PC-9 (cell line): ENCODE data around the gene CALD1. TPM values are rescaled to one million over a fixed set of nuclear protein-coding genes. Genes with fewer than 3 reads are reported as not detected.

Source experiments
- BruUV-seq: library from RNA; stranded (reverse); fragments of 400-500 nt; replicated peaks from 2 replicates; lab custom pipeline; 2021; lab: Mats Ljungman, UMichigan
- CTCF ChIA-PET: fragments of 300-600 bp; sonication (Branson Sonifier 250); formaldehyde crosslinking; loops from one replicate; lab custom pipeline; 2022; ENCODE audit warnings: antibody characterized with exemption; lab: Charles Lee
- POLR2A ChIA-PET: fragments of 300-600 bp; sonication (Branson Sonifier 250); formaldehyde crosslinking; loops from one replicate; lab custom pipeline; 2022; ENCODE audit warnings: antibody characterized with exemption; ENCODE audit not compliant: unreplicated experiment; lab: Charles Lee
- DNase-seq, 2 experiments: peaks; one replicate each; pipeline versions ENCODE4 v3.0.0 to v3.0.0-alpha.2; 2015 to 2022; ENCODE audit warnings: mixed read lengths in 1 of 2
- H2AFZ ChIP-seq: fragments of 200-600 bp; sonication (generic); 2 replicates; pipeline ENCODE4 v1.8.1; 2017; ENCODE audit warnings: antibody characterized with exemption
- H3F3A ChIP-seq: fragments of 200-600 bp; sonication (generic); 2 replicates; pipeline ENCODE4 v1.8.1; 2017; ENCODE audit warnings: antibody characterized with exemption, mild to moderate bottlenecking, low read depth; ENCODE audit not compliant: insufficient read depth
- H3K27ac ChIP-seq: fragments of 200-600 bp; sonication (generic); 2 replicates; pipeline ENCODE4 v1.6.1; 2016; ENCODE audit warnings: mixed run types
- H3K27me3 ChIP-seq: fragments of 200-600 bp; sonication (generic); 2 replicates; pipeline ENCODE4 v1.6.1; 2016; ENCODE audit warnings: low read depth, mixed run types; ENCODE audit not compliant: insufficient read depth
- H3K36me3 ChIP-seq: fragments of 200-600 bp; sonication (generic); 2 replicates; pipeline ENCODE4 v1.6.1; 2016; ENCODE audit warnings: low read depth, mixed run types
- H3K4me1 ChIP-seq: fragments of 200-600 bp; sonication (generic); replicated peaks from 2 replicates; pipeline ENCODE4 v1.6.1; 2016; ENCODE audit warnings: mixed run types; ENCODE audit not compliant: insufficient read depth
- H3K4me2 ChIP-seq: fragments of 200-600 bp; sonication (generic); 2 replicates; pipeline ENCODE4 v1.6.1; 2017; ENCODE audit warnings: mixed run types
- H3K4me3 ChIP-seq: fragments of 200-600 bp; sonication (generic); 2 replicates; pipeline ENCODE4 v1.6.1; 2016; ENCODE audit warnings: mixed run types
- H3K79me2 ChIP-seq: fragments of 200-600 bp; sonication (generic); 2 replicates; pipeline ENCODE4 v1.6.1; 2017; ENCODE audit warnings: low read depth, mixed run types
- H3K9me2 ChIP-seq: fragments of 200-600 bp; sonication (generic); 2 replicates; pipeline ENCODE4 v1.8.1; 2017; ENCODE audit warnings: mild to moderate bottlenecking; ENCODE audit not compliant: insufficient read depth
- H3K9me3 ChIP-seq: fragments of 200-600 bp; sonication (generic); 2 replicates; pipeline ENCODE4 v1.8.1; 2016; ENCODE audit warnings: low read depth; ENCODE audit not compliant: insufficient read depth
- H4K20me1 ChIP-seq: fragments of 200-600 bp; sonication (generic); 2 replicates; pipeline ENCODE4 v1.8.1; 2017; ENCODE audit not compliant: insufficient read depth
- CTCF ChIP-seq: fragments of 200-600 bp; sonication (generic); conservative IDR thresholded peaks from 2 replicates; pipeline ENCODE4 v1.6.1; 2017; ENCODE audit warnings: mixed run types, antibody characterized with exemption, mild to moderate bottlenecking, moderate library complexity
- EZH2 ChIP-seq: fragments of 200-600 bp; sonication (generic); IDR thresholded peaks from 2 replicates; pipeline ENCODE4 v1.8.0; 2017; ENCODE audit warnings: antibody characterized with exemption, low read depth
- intact Hi-C: fragments of 100-400 bp; cut with micrococcal nuclease; formaldehyde crosslinking; loops from one replicate; pipeline ENCODE4 v1.10.0; 2022; ENCODE audit not compliant: unreplicated experiment
- total RNA-seq: library from RNA; stranded (reverse); gene quantifications from 2 replicates; pipeline ENCODE4 v1.2.3, GENCODE V29; 2021

Gene CALD1
- total RNA-seq, 1 experiment from 2014 or later, result 84.4 TPM

GRCh38 chr7:134772401-134772800 is 7.0 kb upstream of the CALD1 start:
- TF ChIP-seq CTCF, result no peak
- no peak for TF ChIP-seq EZH2
- Histone ChIP-seq H3K4me3 (no peak overlapping the region), H3K9me2 (no peaks in the 10 kb centered on the region), H3K36me3 (no peaks in the 10 kb centered on the region), H3K27ac (no peak overlapping the region), H3F3A (no peaks in the 10 kb centered on the region), H4K20me1 (no peaks in the 10 kb centered on the region), H3K79me2 (no peaks in the 10 kb centered on the region), H2AFZ (no peak overlapping the region), H3K4me1 (peaks cover 6% of the 10 kb centered on the region; the same call in 1 of the 2 replicates), H3K9me3 (no peaks in the 10 kb centered on the region), H3K4me2 (no peak overlapping the region), H3K27me3 (no peaks in the 10 kb centered on the region)
- no peak for DNase-seq
- ChIA-PET POLR2A (no interaction called here), CTCF (no interaction called here)
- no TSS peak for BruUV-seq
- intact Hi-C loops, result no loop called here

DNA sequence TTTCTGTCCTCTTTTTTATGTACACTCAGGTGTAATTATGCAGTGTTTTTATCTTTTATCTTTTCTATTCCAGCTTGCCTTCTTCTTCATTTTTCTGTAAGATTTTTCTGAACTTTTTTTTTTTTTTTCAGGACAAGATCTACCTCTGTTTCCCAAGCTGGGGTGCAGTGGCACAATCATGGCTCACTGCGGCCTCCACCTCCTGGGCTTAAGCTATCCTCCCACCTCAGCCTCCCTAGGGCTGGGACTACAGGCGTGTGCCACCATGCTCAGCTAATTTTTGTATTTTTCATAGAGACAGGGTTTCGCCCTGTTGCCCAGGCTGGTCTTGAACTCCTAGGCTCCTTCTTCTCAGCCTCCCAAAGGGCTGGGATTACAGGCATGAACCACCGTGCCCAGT is 6.3 kb upstream of the CALD1 start:
- Histone ChIP-seq H3K79me2 (no peaks in the 10 kb centered on the region), H3F3A (no peaks in the 10 kb centered on the region), H2AFZ (no peak overlapping the region), H3K9me3 (no peaks in the 10 kb centered on the region), H3K27ac (no peak overlapping the region), H3K4me3 (no peak overlapping the region), H3K9me2 (no peaks in the 10 kb centered on the region), H3K4me2 (no peak overlapping the region), H3K36me3 (no peaks in the 10 kb centered on the region), H3K27me3 (no peaks in the 10 kb centered on the region), H4K20me1 (no peaks in the 10 kb centered on the region), H3K4me1 (peaks cover 9% of the 10 kb centered on the region)
- no peak for DNase-seq
- intact Hi-C loops, result no loop called here
- TF ChIP-seq CTCF (no peak), EZH2 (no peak)
- ChIA-PET CTCF (no interaction called here), POLR2A (no interaction called here)
- no TSS peak for BruUV-seq

DNA sequence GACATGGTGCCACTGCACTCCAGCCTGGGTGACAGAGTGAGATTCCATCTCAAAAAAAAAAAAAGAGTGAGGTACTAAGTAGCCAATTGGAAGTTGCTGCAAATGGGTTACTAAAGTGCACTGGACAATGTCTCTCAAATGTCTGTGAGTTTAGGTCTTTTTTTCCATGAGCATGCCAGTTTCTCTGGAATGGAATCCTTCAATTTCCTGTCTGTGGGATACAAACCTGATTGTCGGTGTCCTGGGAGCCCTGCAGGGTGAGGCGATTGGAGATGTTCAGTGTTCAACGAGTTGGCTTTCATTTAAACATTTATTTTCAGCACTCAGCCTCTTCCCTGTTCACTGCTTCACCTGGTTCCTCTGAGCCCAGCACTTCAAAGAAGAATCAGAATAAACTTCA is 5.3 kb upstream of the CALD1 start:
- no peak for TF ChIP-seq EZH2
- no peak for TF ChIP-seq CTCF
- ChIA-PET POLR2A (no interaction called here), CTCF (no interaction called here)
- no peaks in the 10 kb centered on the region for H3K36me3 ChIP-seq
- H3K79me2 ChIP-seq, result no peaks in the 10 kb centered on the region
- H2AFZ ChIP-seq, result no peak overlapping the region
- H3K9me2 ChIP-seq, result no peaks in the 10 kb centered on the region
- H3K27me3 ChIP-seq, result no peaks in the 10 kb centered on the region
- intact Hi-C loops, result no loop called here
- H4K20me1 ChIP-seq, result no peaks in the 10 kb centered on the region
- peaks cover 19% of the 10 kb centered on the region for H3K4me1 ChIP-seq
- no TSS peak for BruUV-seq
- H3F3A ChIP-seq, result peaks cover 8% of the 10 kb centered on the region; the same call in 1 of the 2 replicates
- H3K4me3 ChIP-seq, result no peak overlapping the region
- H3K9me3 ChIP-seq, result no peaks in the 10 kb centered on the region
- DNase-seq, result no peak
- no peak overlapping the region for H3K4me2 ChIP-seq
- H3K27ac ChIP-seq, result no peak overlapping the region
